ENCODE measurements around the gene SASH1. TPM values are rescaled to one million over a fixed set of nuclear protein-coding genes. Genes with fewer than 3 reads are reported as not detected.

The SASH1 gene
- polyA plus RNA-seq, 1 experiment, result 32.2 TPM

DNA sequence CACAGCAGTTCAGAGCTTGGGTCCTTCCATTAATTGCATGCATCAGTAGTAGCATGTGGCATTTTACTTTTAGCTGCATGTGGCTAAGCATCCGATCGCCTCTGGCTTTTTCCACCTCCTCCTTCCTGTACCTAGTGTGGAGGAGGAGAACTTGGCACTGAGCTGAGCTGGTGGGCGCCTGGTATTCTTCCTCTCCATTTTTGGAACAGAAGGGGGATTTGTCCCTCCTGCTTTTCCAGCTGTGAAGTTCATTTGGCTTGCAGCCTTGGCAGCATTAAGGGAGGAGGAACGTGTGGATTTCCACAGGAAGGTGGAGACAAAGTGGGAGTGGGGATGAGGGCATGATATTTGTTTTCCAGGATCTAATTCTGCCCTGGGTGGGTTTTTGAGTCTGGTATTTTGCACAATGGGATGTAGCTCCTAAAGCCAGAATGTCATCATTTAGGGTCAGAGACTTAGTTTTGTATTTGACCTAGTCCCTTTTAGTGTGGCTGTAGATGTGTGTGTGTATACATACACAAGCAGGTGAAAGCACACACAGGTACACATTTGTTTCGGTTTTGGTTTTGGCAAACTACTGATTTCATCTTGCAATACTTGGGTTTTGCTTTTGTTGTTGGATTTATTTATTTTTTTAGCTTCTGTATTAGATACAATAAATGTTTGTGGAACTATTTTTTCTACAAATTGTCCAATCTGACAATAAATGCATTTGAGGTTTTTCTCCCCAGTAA lies 90.0 kb downstream of the SASH1 start:
- CTCF ChIA-PET, result interaction anchor here (1.0 kb wide), 1 partner anchor 141 kb away, joined by 3 read pairs; no protein-coding TSS in a partner anchor
- DNase-seq (ENCODE audit: low read depth), result no peak

DNA sequence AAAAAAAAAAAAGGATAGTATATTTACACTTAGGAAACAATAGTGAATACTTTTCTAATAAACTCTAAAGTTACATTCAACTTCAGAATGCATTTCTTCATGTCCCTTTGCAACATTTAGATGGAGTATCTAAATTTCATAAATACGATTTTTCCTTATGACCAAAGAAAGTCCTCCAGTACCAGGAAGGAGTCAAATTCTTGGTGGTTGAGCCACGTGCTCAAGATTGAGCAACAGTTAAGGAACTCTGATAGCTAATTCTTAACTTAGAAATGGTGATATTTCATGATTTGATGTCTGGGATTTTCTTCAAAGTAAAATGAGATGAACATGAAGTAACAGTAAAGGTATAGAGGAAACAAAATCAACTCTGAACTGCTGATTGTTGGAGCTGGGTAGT lies 92.7 kb downstream of the SASH1 start:
- POLR2A ChIA-PET, result no interaction called here
- no peak for DNase-seq (ENCODE audit: low read depth)
- Histone ChIP-seq H3K4me3 (ENCODE audit: low read depth, low read length) (no peak overlapping the region), H3K27me3 (ENCODE audit: control insufficient read depth, insufficient read depth, low read length) (no peaks in the 10 kb centered on the region), H3K36me3 (ENCODE audit: control insufficient read depth, insufficient read depth, low read length) (no peaks in the 10 kb centered on the region)
- TF ChIP-seq, protein P1, sequence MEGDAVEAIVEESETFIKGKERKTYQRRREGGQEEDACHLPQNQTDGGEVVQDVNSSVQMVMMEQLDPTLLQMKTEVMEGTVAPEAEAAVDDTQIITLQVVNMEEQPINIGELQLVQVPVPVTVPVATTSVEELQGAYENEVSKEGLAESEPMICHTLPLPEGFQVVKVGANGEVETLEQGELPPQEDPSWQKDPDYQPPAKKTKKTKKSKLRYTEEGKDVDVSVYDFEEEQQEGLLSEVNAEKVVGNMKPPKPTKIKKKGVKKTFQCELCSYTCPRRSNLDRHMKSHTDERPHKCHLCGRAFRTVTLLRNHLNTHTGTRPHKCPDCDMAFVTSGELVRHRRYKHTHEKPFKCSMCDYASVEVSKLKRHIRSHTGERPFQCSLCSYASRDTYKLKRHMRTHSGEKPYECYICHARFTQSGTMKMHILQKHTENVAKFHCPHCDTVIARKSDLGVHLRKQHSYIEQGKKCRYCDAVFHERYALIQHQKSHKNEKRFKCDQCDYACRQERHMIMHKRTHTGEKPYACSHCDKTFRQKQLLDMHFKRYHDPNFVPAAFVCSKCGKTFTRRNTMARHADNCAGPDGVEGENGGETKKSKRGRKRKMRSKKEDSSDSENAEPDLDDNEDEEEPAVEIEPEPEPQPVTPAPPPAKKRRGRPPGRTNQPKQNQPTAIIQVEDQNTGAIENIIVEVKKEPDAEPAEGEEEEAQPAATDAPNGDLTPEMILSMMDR (IDR thresholded peaks at IDR 0.05; ENCODE audit: insufficient read depth, low read depth, low read length), result no peak
- CTCF ChIA-PET, result no interaction called here

More for the DNA sequence above, 90.0 kb downstream of the SASH1 start:
- POLR2A ChIA-PET, result no interaction called here
- TF ChIP-seq, protein P1 (IDR thresholded peaks at IDR 0.05; ENCODE audit: insufficient read depth, low read depth, low read length), result no peak
- no peaks in the 10 kb centered on the region for H3K27me3 ChIP-seq (ENCODE audit: control insufficient read depth, insufficient read depth, low read length)
- H3K4me3 ChIP-seq (ENCODE audit: low read depth, low read length), result no peak overlapping the region
- H3K36me3 ChIP-seq (ENCODE audit: control insufficient read depth, insufficient read depth, low read length), result no peaks in the 10 kb centered on the region

DNA sequence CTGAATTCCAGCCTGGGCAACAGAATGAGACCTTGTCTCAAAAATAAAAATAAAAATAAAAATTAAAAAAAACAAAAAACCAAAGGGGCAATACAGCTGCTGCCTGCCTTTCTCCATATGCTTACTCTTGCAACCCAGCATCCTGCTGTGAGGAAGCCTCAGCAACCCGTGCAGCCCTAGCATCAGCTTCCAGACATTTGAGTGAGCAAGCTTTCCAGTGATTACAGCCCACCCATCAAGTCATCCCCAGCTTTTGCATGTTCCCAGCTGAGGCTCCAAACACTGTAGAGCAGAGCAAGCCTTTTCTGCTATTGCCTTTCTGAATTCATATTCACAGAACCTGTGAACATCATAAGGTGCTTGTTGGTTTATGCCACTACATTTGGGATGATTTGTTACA lies 93.8 kb downstream of the SASH1 start:
- no peak for DNase-seq (ENCODE audit: low read depth)
- TF ChIP-seq, protein P1 (IDR thresholded peaks at IDR 0.05; ENCODE audit: insufficient read depth, low read depth, low read length), result no peak
- Histone ChIP-seq H3K36me3 (ENCODE audit: control insufficient read depth, insufficient read depth, low read length) (no peaks in the 10 kb centered on the region), H3K27me3 (ENCODE audit: control insufficient read depth, insufficient read depth, low read length) (no peaks in the 10 kb centered on the region), H3K4me3 (ENCODE audit: low read depth, low read length) (no peak overlapping the region)
- POLR2A ChIA-PET, result no interaction called here
- CTCF ChIA-PET, result interaction anchor here (0.6 to 1.7 kb wide), 3 partner anchors 22 to 156 kb away, joined by 3 to 6 read pairs (median 4); no protein-coding TSS in a partner anchor

DNA sequence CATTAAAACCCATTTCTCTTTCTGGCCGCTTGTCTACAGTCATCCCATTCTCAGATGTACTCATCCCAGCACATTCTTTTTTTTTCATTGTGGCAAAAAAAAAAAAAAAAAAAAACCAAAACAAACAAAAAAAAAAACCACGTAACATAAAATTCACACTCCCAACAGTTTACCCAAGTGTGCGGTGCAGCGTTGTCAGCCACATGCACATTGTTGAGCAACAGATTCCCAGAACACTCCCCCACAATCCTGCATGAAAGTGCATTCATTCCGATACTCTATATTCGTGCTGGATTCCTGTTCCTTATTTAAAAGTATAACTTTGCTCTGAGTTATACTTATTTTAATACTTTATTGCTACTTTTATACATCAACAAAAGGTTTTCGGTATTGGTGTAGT lies 96.0 kb downstream of the SASH1 start:
- no peak overlapping the region for H3K4me3 ChIP-seq (ENCODE audit: low read depth, low read length)
- ChIA-PET CTCF (no interaction called here), POLR2A (no interaction called here)
- no peak for DNase-seq (ENCODE audit: low read depth)
- H3K36me3 ChIP-seq (ENCODE audit: control insufficient read depth, insufficient read depth, low read length), result no peaks in the 10 kb centered on the region
- TF ChIP-seq, protein P1 (IDR thresholded peaks at IDR 0.05; ENCODE audit: insufficient read depth, low read depth, low read length), result no peak
- H3K27me3 ChIP-seq (ENCODE audit: control insufficient read depth, insufficient read depth, low read length), result no peaks in the 10 kb centered on the region

DNA sequence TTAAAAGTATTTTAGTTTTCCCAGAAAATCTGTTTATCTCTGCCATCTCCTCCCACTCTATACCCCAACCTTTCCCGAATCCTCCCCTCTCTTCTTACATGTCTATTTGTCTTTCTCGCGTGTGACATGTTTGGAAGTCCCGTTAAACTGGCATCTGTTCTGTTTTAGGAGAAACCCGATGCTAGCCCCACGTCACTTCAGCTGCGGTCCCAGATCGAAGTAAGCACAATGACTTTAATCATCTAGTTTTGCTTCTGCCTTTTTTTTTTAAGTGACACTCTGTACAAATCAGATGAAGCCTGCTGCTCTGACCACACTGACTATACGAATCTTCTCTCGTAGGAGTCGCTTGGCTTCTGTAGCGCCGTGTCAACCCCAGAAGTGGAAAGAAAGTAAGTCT lies 97.4 kb downstream of the SASH1 start:
- DNase-seq (ENCODE audit: low read depth), result no peak
- ChIA-PET CTCF (interaction anchor here (0.8 kb wide), 1 partner anchor 17 kb away, joined by 3 read pairs; no protein-coding TSS in a partner anchor), POLR2A (no interaction called here)
- TF ChIP-seq, protein P1 (IDR thresholded peaks at IDR 0.05; ENCODE audit: insufficient read depth, low read depth, low read length), result no peak
- Histone ChIP-seq H3K4me3 (ENCODE audit: low read depth, low read length) (peak overlapping the region; percentile 30), H3K36me3 (ENCODE audit: control insufficient read depth, insufficient read depth, low read length) (0 out of 2 replicates have a peak, but pooled peaks cover 2% of the 10 kb centered on the region), H3K27me3 (ENCODE audit: control insufficient read depth, insufficient read depth, low read length) (no peaks in the 10 kb centered on the region)

Measured in BJ (cell line).